HepG2 (cell line): ENCODE results near the gene GPBAR1. TPM values are rescaled to one million over a fixed set of nuclear protein-coding genes. Genes with fewer than 3 reads are reported as not detected.

Source experiments
- CCDC6 ChIP-seq: sonication (generic); formaldehyde crosslinking; IDR thresholded peaks from 2 replicates; pipeline ENCODE4 v1.8.1; 2022; ENCODE audit warnings: mild to moderate bottlenecking, missing genetic modification reagents, moderate library complexity
- FOXM1 ChIP-seq: sonication (generic); formaldehyde crosslinking; IDR thresholded peaks from 2 replicates; pipeline ENCODE4 v1.5.0; 2020; ENCODE audit warnings: missing genetic modification reagents
- KDM1A ChIP-seq: IDR thresholded peaks from 2 replicates; pipeline ENCODE4 v1.6.1; 2016; ENCODE audit warnings: missing compliant biosample characterization
- LCORL ChIP-seq, 2 experiments: fragments of 450-650 bp in 1 of 2; sonication (generic) in 1 of 2; formaldehyde crosslinking in 1 of 2; IDR thresholded peaks; 2 replicates each; pipeline versions ENCODE4 v1.5.0 to v1.6.1; 2017 to 2020; ENCODE audit warnings: antibody characterized with exemption in 1 of 2, missing genetic modification reagents in 1 of 2
- PITX1 ChIP-seq: sonication (generic); formaldehyde crosslinking; IDR thresholded peaks from 2 replicates; pipeline ENCODE4 v1.5.1; 2020; ENCODE audit warnings: mild to moderate bottlenecking, missing genetic modification reagents
- PRDM15 ChIP-seq: sonication (generic); formaldehyde crosslinking; IDR thresholded peaks from 2 replicates; pipeline ENCODE4 v1.4.0; 2020; ENCODE audit warnings: missing genetic modification reagents
- TFAP4 ChIP-seq: sonication (generic); IDR thresholded peaks from 2 replicates; pipeline ENCODE4 v1.6.1; 2016; ENCODE audit warnings: low read depth, borderline replicate concordance
- ZHX2 ChIP-seq, 2 experiments: sonication (generic) in 1 of 2; formaldehyde crosslinking in 1 of 2; IDR thresholded peaks; 2 replicates each; pipeline versions ENCODE4 v1.6.1 to v1.9.0; 2014 to 2022; ENCODE audit warnings: antibody characterized with exemption in 1 of 2, borderline replicate concordance in 1 of 2, inconsistent platforms in 1 of 2, low read depth in 1 of 2, missing genetic modification reagents in 1 of 2
- ZNF136 ChIP-seq: sonication (generic); formaldehyde crosslinking; IDR thresholded peaks from 2 replicates; pipeline ENCODE4 v1.8.1; 2022; ENCODE audit warnings: low read depth, mild to moderate bottlenecking, moderate library complexity, missing genetic modification reagents
- ZNF772 ChIP-seq: sonication (generic); formaldehyde crosslinking; IDR thresholded peaks from 2 replicates; pipeline ENCODE4 v1.5.0; 2020; ENCODE audit warnings: mild to moderate bottlenecking, missing genetic modification reagents
- polyA plus RNA-seq, 8 experiments: library from polyadenylated mRNA; depleted of rRNA in 3 of 8; stranded (reverse) in 7 of 8; unstranded in 1 of 8; fragments of >200 nt; fragmentation: Illumina TruSeq in 4 of 8; extraction: Trizol in 4 of 8; gene quantifications; 2 replicates each; pipeline versions ENCODE4 v1.2.1 to v1.2.3, GENCODE V29; 2011 to 2016; ENCODE audit warnings: low read depth in 4 of 8, missing spikeins in 1 of 8, mixed read lengths in 1 of 8; ENCODE audit not compliant: insufficient read depth in 1 of 8
- total RNA-seq, 5 experiments: library from RNA; depleted of rRNA; stranded (reverse); fragments of >200 nt; fragmentation: Illumina TruSeq; extraction: Trizol; gene quantifications; 2 replicates each; pipeline ENCODE4 v1.2.3, GENCODE V29; 2016; ENCODE audit warnings: low read depth in 1 of 5

Gene GPBAR1
- total and polyA plus RNA-seq, 2 of the 13 experiments (the other 11 are each of a cell fraction or from before 2014, with no cell fraction given), result 0.05 to 0.09 TPM

- TF ChIP-seq ZHX2 (IDR thresholded peaks at IDR 0.05; ENCODE audit: low read depth) (no peak), ZHX2 (CRISPR knock-in tag; IDR thresholded peaks at IDR 0.05; ENCODE audit: borderline replicate concordance) (no peak), KDM1A (CRISPR knock-in tag) (peak; percentile 78), PRDM15 (CRISPR knock-in tag) (no peak), FOXM1 (no peak), PITX1 (CRISPR knock-in tag) (0 out of 2 replicates have a peak, but pooled peaks have one; percentile 13), LCORL (IDR thresholded peaks at IDR 0.05) (no peak), LCORL (CRISPR knock-in tag; IDR thresholded peaks at IDR 0.05) (peak; percentile 92), ZNF772 (0 out of 2 replicates have a peak, but pooled peaks have one; percentile 44), CCDC6 (CRISPR knock-in tag) (no peak), TFAP4 (peak; percentile 28; the same call in 1 of the 2 replicates), ZNF136 (CRISPR knock-in tag) (peak; percentile 85; the same call in 1 of the 2 replicates)
Measured at GRCh38 chr2:218301176-218301819, 40.5 kb downstream of the GPBAR1 start (continued).
